Measurements from ENCODE around the gene FOXG1.

The FOXG1 gene

GRCh38 chr14:28766469-28766955 is at the start of gene FOXG1:
TSS of gene FOXG1 (plus strand) at chr14:28766787. CDS start at chr14:28767280, 493 bp downstream.
- no peak for DNase-seq

GRCh38 chr14:28719130-28719529 is 47.5 kb upstream of the FOXG1 start:
- DNase-seq, result peak; percentile 0

- DNase-seq, result no peak
Observed at GRCh38 chr14:28731358-28731757, 35.2 kb upstream of the FOXG1 start.

DNA sequence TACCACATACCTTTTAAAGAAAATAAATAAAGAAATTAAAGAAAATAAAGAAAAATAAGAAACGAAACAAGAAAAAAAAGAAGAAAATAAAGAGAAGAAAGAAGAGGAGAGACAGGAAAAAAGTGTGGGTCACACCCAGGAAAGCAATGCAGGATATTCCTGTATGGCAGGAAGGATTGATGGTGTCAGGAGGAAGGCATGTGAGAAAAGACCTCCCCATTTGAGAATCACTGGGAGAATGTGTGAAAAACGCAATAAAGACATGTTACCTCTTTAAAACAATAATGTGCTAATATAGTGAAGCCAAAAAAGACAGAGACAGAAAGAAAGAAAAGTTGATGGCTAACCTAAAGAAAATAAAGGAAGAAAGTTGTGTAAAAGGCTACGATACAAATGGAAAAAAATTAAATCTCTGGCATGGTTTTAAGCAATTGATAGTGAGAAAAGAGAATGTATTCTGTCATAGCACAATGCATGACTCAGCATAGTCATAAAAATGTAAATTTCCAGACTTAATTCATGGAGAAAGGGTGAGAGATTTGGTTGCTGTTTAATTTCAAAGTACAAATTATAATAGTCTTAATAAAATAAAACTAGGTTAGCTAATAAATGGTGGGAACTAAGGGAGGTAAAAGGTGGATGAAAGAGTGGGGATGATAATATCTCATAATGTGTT is 24.3 kb upstream of the FOXG1 start:
- DNase-seq, result no peak

DNA sequence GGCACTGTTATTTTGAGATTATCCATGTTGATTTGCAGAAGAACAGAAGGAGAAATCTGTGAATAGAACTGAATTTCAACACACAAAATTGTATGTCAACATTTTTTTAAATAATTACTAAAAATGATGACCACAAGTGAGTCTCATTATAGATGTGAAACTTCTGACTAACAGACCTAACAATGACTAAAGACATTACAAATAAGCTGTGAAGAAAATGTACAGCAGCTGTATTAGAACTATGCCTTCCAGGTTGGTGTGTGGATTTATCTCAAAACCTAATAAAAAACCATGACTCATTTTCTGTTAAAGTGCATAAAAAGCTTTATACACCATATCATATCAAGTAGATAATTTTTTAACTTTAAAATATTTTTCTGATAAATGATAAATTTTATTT is 22.5 kb upstream of the FOXG1 start:
- DNase-seq, result no peak

DNA sequence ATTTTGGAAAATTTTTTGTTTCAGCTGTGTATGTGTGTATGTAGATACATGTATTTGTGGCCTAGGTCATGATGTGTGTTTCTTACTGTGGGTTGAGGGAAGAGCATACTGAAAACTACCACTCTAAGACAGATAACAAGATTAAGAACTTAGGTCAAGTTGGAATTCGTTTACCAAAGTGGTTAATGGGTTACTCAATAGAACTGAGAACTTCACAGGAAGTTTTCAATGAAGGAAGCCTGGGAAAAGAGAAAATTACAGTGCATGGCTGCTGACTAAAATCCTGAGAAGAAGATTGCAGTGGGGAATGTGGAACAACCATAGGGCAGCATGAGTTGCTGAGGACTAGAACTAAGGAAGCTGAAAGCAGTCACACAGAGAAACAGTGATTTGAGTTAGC is 21.4 kb upstream of the FOXG1 start:
- DNase-seq, result no peak

DNA sequence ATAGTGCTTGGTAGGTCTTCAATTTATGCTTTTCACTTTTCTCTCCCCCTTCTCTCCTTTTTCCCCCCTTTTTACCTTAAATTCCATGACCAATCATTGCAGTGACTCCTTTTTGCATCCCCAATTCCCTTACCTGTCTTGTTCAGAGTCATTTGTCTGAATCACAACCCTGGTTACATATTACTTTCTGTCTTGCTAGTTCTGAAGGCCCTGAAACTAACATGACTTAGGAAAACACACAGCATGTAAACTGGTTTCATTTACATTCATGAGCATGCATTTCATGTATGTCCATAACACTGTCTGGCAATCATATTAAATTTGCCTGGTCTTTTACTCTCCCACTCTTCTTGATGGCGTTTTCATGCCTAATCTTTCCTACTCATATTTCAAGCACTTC is 20.3 kb upstream of the FOXG1 start:
- DNase-seq, result no peak

DNA sequence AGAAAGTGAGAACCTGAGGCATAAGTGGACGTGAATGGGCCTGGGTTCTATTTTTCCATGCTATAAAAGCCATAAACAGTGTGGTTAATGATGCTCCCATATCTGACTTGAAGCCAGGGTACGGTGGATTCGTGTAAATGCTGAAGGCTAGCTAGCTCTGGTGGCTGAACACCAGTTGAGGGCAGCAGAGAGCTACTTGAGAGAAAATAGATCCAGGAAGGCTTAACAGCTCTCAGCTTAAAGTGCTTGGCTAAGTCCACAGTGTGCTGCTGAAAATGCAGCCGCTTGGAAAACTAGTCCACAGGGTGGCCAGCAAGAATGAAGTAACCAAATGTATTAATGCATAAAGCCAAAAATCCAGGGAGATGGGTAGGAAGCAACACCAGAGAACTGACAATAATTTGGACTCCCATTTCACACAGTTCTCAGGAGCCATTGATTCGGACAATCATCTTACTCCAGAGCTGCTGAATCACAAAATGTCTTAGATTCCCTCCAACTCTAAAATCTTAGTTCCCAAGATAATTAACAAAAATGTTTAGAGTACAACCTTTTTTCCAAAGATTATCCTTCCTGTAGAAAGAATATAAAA is 15.0 kb upstream of the FOXG1 start:
- peak; percentile 45 for DNase-seq

DNA sequence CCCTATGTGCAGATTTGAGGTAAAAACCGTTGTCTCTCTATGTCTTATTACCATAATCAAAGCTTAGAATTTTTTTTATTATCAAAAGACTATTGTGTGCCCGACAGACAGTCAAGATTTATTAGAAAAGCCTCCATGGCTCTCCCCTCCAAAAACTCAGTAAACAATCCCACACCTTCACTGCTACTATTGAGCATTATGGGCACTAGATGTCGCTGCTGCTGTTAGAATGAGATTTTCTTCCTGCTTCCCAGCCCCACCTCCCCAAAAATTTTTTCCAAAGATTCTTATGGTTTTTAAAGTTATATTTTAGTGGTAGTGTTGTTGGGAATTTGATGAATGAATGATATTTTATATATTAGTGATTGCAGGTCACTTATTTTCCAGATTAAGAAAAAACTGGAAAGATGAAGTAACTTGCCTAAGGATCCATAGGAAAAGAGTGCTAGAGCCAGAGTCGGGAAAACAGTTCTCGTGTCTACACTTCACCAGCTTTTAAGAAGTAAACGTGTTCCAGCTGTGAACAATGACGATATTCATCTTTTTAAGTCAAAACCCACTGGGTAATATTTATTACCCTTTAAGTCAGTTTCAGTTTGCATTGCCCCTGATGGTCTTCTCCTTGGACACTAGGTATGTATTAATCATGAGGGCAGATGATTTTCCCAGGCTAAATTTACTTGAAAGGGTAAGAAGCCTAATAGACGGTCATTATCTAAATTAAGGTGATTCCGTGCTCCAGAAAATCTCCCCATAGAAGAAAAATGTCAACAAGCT is 12.2 kb upstream of the FOXG1 start:
- peak; percentile 19 for DNase-seq

DNA sequence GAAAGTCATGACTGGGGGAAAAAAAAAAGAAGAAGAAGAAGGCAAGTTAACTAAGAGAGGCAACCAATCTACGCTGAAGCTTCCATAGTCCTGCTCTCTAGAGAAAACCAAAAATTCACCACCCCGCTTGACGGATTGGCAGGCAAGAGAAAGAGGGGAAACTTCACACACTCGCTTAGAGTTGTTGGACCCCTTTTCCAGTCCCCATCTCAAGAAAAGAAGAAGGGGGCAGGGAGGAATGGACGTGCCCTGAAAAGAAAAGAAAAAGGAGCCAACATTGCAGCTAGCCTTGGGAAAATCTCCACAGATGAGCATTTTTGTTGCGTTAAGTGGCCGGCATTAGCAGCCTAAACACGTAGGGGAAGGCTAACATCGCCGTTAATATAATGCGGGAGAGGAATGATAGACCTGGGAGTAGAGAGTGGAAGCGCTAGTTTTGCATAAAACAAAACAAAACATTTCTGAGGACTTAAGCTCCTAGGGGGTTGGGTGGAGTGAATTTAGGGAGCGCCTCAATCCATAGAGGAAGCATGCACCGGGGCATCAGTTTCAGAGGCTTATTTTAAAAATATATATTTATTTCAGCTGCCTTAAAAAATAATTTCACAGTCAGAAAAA is 11.3 kb upstream of the FOXG1 start:
- no peak for DNase-seq

DNA sequence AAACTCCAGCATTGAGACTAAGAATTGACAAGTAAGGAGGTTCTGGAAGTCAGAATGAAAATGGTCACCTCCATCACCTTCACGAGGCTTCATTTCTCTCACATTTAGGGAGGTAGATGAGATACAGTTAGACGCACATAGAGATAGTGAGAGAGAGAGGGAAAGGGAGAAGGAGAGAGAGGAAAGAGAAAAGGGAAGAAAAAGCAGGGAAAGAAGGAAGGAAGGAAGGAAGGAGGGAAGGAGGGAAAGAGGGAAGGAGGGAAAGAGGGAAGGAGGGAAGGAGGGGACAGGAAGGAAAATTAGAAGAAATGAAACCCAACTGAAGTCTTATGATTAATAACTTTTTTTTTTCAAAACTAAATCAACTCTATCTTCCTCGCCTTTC is 10.7 kb upstream of the FOXG1 start:
- no peak for DNase-seq

DNA sequence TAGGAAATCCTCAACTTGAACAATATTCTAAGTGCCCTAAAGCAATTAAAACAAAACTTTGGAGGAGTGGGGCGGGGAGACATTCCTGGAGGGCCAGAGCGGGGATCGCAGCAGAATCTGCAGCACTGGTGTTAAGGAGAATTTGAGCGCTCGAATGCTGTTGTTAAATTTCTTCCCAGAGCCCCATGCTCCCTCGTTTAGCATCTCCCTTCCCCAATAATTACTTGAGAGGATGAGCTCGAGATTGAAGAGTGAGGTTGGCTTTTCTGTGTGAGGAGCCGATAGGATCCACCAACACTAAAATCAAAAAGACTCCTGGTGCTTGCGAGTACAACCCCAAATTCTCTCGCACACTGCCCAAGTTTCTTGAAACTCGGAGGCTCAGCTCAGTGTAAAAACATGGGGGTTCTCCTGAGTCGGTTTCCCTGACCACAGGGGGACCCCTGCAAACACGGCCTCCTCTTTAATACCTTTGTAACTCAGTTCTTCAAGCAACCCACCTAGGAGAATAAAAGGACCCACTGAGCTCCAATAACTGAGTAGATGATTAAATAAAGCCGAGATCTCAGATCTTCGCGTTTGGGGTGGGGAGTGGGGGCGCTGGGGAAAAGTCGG is 10.2 kb upstream of the FOXG1 start:
- no peak for DNase-seq

DNA sequence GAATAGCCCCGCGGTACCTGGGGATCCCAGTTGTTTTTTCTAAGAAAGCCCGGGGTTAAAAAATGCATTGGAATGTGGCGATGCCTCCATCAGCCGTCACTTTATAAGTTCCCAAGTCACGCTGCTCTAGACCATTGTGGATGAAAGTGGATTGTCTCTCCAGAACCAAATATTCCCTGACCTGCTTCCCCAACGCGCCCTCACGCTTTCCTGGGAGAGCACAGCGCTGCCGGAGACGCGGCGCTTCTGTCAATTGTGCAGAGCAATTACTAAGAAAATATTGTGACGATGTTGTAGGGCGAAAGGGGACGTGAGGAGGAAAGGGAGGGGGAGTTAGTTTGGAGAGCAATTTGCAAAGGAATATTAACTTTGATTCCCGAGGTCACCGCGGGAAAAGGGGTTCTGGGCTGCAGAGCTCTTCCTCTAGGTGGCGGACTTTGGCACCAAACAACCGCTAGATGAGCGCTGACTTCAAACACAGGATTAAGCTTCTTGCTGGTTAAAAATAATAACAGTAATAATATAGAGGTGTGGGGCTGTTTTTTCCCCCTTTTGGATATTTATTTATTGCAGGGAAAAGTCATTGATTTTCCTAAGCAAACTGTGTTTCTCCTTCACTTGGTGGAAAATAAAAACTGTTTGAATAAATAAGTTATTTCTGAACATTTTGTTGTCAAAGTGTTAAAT is 9.6 kb upstream of the FOXG1 start:
- DNase-seq, result peak; percentile 22

- no peak for DNase-seq
Observed at GRCh38 chr14:28757786-28758185, 8.8 kb upstream of the FOXG1 start.

DNA sequence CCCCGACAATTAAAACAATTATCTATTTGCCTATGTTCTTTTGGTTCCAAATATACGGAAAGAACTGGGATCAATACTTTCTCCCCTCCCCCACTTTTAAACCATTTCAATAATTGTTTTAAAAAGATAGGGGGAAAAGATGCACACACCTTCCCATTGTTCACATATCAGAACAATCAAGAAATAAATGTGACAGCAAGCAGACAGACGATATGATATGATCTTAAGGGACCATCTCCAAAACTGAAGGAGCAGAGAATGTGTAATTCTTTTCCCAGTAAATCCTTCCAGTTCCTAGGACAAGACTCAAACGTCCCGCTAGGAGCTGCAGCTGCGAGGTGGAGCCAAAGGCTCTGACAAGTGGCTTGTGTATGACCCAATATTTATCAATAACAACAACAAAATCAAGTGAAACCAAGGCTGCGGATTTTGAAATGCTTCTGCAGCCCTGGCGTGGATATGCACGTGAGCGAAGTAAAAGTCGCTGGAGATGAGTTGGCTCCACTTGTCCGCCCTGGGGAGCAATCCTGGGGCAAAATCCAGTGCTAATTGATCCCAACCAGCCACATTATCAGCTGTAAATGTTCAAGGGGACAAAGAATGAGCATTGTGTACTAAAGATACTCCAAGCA is 8.2 kb upstream of the FOXG1 start:
- no peak for DNase-seq

- DNase-seq, result no peak
Observed at GRCh38 chr14:28758885-28759652, 7.5 kb upstream of the FOXG1 start.

DNA sequence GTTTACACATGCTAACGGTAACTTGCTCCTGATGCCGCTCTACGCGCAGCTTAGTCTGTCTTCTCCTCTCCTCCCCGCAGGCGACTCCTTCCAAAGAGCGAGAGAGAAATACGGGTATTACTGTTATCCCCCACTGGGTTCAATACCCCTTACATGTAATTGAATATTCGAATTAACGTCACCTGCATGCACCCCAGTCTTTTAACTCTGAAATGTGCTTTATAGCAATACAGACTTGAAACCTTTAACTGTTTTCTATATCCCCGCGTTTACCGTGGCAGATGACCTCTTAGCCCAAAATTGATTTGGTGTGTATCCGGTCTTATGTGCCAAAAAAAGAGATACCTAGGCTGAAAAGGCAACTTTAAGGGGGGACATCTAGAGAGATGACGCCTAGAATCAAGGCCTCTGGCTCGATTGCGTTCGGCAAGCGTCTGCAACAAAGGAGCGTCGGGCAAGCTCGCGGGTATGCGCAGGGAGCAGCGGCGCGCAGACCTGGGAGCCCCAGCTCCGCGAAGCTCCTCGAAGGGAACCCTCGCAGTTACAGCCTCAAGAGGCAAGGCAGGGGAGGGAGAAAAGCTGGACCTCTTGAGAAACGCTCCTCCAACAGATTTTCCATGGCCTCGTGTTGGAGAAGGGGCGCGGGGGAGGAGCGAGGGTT is 6.8 kb upstream of the FOXG1 start:
- no peak for DNase-seq

DNA sequence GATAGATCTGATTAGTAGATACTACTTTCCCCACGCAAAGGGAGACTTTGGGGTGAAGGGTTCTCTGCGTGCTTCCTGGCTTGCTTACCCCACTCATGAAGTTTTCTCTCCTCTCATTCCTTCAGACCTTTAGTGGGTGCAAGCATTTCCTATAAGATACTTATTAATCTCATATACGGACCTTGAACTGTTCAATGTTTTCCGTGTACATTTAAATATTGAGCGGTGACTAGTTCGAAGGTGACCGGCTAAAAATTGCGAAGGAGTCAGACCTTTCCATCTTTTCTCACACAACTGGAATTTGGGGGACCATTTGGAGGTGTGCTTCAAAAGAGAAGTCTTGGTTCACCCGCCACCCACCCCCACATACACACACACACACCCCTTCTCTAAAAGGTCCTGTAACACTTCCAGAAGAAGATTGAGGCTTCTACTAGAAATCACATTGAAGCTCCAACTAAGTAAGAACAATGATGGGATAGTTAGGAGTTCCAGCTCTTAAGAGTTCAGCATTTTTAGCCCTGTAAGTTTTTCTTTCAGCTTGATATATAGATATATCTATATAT is 6.1 kb upstream of the FOXG1 start:
- no peak for DNase-seq

DNA sequence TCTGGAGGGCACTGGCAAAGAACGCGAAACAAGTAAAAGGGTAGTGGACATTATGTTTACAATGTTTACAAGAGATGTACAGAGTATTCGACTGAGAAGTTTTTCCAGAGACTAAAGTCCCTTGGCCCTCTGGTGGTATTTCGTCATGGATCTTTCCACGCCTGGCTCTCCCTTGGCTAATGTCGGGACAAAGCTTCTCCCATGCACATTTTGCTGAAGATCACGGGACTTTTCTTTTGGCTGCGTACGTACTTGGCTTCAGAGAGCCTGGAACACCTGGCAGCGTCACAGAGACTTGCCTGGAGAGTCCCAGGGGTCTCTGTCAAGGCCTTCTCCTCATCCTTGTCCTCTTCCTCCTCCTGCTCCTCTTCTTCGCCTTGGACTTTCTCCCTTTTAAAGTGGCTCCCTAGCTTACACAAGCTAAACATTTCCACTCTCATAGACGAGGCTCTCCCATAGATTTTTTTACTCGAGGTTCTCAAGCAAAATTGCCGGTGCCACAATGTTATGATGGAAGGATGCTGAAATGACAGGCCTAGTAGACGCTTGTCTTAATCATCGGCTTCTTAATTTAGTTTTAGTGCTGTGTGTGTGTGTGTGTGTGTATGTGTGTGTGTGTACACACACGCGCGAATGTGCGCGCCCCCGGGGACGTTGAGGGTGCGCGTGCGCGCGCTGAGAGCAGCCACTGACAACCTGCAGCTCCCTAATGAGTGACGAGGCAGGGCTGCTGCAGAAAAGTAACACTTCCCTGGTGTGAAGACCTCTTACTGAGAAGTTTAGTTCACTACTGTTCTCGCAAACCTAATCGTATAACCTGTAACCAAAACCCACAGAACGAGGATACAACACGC is 4.9 kb upstream of the FOXG1 start:
- no peak for DNase-seq

Data from activated CD4-positive, alpha-beta T cell treated with anti-CD3 and anti-CD28 coated beads, Interleukin-2, Interleukin-6, amounts not matched to agents 100 ng/mL and 50 ng/mL, durations not matched to agents 16 hours and 8 hours (primary cell).